ENCODE measurements around the gene RALGDS. TPM values are rescaled to one million over a fixed set of nuclear protein-coding genes. Genes with fewer than 3 reads are reported as not detected.
A peak's percentile ranks its signal among the peaks of the same experiment; 100 is the strongest.
"Not testable (repeated sequence)": the region's sequence is repeated elsewhere in the genome, so short reads cannot be mapped to it uniquely, and the experiment has no call there.

The RALGDS gene
- total RNA-seq (2014; rRNA removed; shearing (Covaris generic)): 21.5 and 26.9 TPM in 2 replicates

DNA sequence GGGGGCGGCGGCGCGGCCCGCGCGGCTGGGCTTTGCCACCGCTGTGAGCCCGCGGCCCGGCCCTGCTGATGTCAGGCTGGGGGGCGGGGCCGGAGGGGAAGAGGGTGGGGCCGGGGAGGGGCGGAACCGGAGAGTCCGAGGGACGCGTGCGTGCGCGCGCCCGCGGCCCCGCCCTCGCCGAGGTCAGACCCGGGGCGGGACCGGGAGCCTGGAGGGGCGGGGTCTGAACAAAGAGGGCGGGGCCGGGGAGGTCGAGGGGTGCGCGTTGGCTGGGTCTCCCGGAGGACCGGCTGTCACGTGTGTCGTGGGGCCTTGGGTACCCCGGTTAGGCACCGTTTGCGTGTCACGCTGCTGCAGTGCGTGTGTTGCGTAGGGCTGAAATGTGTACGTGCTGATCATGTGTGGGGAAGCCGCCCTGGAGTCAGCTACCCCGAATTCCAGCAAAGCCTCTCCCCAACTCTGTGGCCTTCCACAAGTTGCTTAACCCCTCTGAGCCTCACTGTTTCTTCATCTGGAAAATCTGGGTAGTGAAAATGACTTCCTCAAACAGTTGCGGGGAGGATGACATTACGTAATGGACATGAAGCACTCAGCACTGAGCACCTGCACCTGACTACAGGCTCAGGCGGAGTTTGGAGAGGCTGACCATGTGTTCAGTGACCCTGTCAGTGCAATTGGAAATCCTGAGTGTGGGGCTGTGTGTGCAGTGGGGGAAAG is at the start of gene RALGDS:
RALGDS (minus strand) TSS at position 43 of the 717 bp plus-strand sequence. CDS start 86 bp downstream, outside the sequence.
- no peak within 1 kb of the TSS for H3K27ac ChIP-seq
- H3K4me1 ChIP-seq: peaks cover 24% of the 10 kb centered on the region
- DNase-seq: peak; percentile 89 to 93
- no peaks in the 10 kb centered on the region for H3K36me3 ChIP-seq
- no peaks in the 10 kb centered on the region for H3K9me3 ChIP-seq (replicated peaks)
- H3K27me3 ChIP-seq: no peaks in the 10 kb centered on the region
- peak within 1 kb of the TSS; percentile 65 for H3K4me3 ChIP-seq

DNA sequence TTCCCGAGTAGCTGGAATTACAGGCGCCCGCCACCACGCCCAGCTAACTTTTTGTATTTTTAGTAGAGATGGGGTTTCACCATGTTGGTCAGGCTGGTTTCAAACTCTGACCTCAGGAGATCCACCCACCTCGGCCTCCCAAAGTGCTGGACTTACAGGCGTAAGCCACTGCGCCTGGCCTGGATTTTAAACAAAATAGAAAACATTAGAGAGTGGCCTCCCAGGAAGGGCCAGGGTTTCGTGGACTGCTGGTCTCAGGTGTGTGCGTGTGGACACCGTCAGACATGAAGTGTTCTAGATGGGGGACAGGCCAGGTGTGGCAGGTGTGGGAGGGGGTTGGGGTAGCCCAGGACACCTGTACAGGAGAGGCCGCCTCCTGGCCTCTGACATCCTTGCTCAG is 49.7 kb upstream of the RALGDS start:
- Histone ChIP-seq H3K27me3 (peaks cover 17% of the 10 kb centered on the region), H3K27ac (no peak overlapping the region), H3K4me1 (no peaks in the 10 kb centered on the region), H3K9me3 (replicated peaks) (no peaks in the 10 kb centered on the region), H3K4me3 (no peak overlapping the region), H3K36me3 (no peaks in the 10 kb centered on the region)
- no peak for DNase-seq

DNA sequence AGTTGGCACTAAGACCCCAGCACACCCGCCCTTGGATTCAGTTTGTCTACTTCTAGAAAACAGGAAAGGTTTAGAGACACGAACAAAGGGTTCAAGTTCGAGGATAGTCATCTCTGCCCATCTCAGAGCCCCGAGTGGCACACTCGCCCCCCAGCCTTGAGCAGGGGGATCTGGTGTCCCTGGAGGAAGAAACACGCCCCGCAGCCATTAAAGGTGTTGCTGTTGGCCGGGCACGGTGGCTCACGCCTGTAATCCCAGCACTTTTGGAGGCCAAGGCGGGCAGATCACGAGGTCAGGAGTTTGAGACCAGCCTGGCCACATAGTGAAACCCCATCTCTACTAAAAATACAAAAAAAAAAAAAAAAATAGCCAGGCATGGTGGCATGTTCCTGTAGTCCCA is 48.6 kb upstream of the RALGDS start:
- H3K4me3 ChIP-seq; H3K4me1 ChIP-seq; DNase-seq; H3K9me3 ChIP-seq (replicated peaks); H3K27ac ChIP-seq; H3K36me3 ChIP-seq: not testable (repeated sequence)
- peaks cover 18% of the 10 kb centered on the region for H3K27me3 ChIP-seq

DNA sequence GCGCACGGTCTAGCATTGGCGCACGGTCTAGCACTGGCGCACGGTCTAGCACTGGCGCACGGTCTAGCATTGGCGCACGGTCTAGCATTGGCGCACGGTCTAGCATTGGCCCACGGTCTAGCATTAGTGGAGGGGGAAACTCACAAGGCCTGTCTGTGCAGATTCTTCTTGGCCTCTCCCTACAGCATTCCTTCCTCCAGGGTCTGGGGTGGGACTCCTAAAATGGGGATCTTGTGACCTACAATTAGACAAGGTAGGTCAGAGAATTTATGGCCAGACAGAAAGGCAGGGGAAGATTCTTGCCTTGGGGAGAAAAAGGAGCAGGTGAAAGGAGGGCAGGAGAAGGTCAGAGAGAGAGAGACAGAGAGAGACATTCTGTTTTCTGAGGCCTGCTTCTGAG is 48.1 kb upstream of the RALGDS start:
- Histone ChIP-seq H3K4me3 (no peak overlapping the region), H3K9me3 (replicated peaks) (no peaks in the 10 kb centered on the region), H3K27me3 (peaks cover 18% of the 10 kb centered on the region), H3K4me1 (no peaks in the 10 kb centered on the region), H3K36me3 (no peaks in the 10 kb centered on the region), H3K27ac (no peak overlapping the region)
- DNase-seq: no peak

DNA sequence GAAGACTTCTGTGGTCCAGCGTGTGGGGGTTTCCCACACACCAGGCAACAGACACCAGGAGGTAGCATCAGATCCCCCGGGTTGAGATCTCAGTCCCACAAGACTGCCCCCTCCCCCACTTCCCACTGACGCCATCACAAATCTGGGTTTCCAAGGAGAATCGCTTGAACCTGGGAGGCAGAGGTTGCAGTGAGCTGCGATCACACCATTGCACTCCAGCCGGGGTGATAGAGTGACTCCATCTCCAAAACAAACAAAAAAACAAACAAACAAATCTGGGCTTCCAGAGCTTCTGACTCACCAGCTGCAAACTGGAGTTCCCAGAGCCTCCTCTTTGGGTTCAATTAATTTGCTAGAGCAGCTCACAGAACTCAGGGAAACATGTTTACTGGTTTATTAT is 47.4 kb upstream of the RALGDS start:
- no peaks in the 10 kb centered on the region for H3K36me3 ChIP-seq
- no peak overlapping the region for H3K4me3 ChIP-seq
- peaks cover 16% of the 10 kb centered on the region for H3K27me3 ChIP-seq
- no peak for DNase-seq
- no peaks in the 10 kb centered on the region for H3K9me3 ChIP-seq (replicated peaks)
- H3K27ac ChIP-seq: no peak overlapping the region
- no peaks in the 10 kb centered on the region for H3K4me1 ChIP-seq

DNA sequence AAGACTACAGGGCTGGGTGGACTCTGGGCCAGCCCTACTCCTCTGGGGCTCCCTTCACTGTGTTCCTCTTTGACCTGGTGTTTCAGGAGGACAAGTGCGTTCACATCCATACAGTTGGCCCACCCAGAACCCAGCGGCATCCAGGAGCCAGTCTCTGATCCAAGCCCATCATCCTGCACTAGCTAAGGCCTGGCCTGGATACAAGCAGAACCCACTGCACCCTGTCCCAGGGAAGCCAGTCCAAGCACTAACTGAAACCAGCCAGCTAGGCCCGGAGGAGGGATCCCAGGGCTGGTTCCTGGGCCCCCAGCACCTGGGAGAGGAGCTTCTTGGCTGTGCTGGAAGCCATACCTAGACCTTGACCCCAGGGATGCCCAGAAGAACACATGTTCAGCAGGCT is 46.7 kb upstream of the RALGDS start:
- no peak overlapping the region for H3K4me3 ChIP-seq
- no peaks in the 10 kb centered on the region for H3K9me3 ChIP-seq (replicated peaks)
- H3K4me1 ChIP-seq: no peaks in the 10 kb centered on the region
- no peak for DNase-seq
- peaks cover 11% of the 10 kb centered on the region for H3K27me3 ChIP-seq
- H3K27ac ChIP-seq: no peak overlapping the region
- no peaks in the 10 kb centered on the region for H3K36me3 ChIP-seq

DNA sequence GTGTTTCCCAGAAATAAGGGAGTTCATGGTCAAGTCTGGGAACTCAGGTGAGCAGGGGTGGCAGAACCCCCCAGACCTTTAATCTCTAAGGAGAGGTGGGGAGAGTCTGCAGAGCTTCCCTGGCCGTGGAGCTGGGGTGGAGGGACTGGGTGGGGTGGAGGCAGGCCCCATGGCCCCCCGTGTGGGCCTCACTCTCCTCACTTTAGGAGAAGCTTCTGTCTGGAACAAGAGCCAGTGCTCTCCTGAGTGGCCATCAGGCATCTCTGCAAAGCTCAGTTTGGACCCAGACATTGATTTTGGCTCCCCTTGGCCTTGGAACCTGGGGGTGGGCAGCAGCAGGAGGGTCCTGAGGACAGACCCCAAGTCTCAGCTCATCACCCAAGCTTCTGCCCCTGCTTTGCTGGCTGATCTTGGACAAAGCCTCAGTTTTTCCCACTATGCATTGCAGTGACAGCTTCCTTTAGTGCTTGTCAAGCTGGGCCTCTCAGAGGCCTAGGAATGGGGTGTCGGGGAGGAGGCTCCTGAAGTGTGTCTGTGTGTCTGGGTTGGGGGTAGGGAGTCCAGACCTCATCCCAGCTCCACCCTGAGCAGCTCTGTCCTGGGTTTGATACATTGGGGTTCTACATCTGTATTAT is 46.2 kb upstream of the RALGDS start:
- H3K27ac ChIP-seq: no peak overlapping the region
- no peaks in the 10 kb centered on the region for H3K9me3 ChIP-seq (replicated peaks)
- H3K27me3 ChIP-seq: peaks cover 10% of the 10 kb centered on the region
- DNase-seq: no peak
- H3K36me3 ChIP-seq: no peaks in the 10 kb centered on the region
- H3K4me3 ChIP-seq: no peak overlapping the region
- no peaks in the 10 kb centered on the region for H3K4me1 ChIP-seq

DNA sequence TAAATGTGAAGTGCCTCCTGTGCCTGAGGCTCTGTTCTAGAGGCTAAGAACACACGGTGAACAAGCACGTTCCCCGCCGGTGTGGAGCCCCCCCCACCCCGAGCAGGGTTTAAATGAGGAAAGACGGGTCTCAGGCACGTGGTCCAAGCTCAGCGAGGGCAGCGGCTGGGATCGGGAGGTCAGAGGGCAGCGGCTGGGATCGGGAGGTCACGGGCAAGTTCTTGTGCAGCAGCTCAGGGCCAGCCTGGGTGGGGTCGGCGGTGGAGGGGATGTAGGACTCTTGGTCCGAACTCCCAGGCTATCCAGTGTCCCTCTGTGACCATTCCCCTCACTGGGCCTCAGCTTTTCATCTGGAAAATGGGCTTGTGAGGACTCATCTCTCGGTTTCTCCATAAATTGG is 45.4 kb upstream of the RALGDS start:
- H3K9me3 ChIP-seq (replicated peaks): no peaks in the 10 kb centered on the region
- peaks cover 10% of the 10 kb centered on the region for H3K27me3 ChIP-seq
- no peaks in the 10 kb centered on the region for H3K4me1 ChIP-seq
- H3K4me3 ChIP-seq: no peak overlapping the region
- H3K27ac ChIP-seq: no peak overlapping the region
- DNase-seq: no peak
- no peaks in the 10 kb centered on the region for H3K36me3 ChIP-seq

DNA sequence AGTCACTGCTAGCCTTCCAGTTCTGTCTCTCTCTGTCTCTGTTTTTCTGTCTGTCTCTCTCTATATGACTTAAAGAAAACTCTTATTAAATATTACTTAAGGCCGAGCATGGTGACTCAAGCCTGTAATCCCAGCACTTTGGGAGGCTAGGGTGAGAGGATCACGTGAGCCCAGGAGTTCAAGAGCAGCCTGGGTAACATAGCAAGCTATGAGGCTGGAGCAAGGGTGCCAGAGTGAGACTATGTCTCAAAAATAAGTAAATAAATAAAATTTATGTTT is 44.4 kb upstream of the RALGDS start:
- Histone ChIP-seq H3K36me3 (no peaks in the 10 kb centered on the region), H3K27ac (no peak overlapping the region), H3K9me3 (replicated peaks) (no peaks in the 10 kb centered on the region), H3K4me3 (no peak overlapping the region), H3K27me3 (peaks cover 10% of the 10 kb centered on the region), H3K4me1 (no peaks in the 10 kb centered on the region)
- no peak for DNase-seq

DNA sequence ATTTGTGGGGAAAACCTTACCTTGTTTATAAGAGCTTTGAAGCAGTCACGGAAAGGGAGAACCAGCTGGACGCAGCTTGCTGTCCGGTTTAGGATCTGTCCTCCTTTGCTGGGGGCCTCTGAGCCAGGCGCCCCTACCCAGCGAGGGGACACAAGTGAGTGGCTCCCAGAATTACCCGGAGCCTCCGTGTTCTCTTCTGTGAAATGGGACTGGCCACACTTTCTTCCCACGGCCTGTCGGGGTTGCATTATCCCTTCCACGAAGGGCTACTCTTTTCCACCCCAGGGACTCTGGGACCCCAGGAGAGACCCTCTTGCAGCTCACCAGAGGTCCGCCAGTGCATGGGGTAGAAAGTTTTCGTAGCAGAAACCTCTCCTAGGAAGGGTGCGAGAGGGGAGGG is 43.2 kb upstream of the RALGDS start:
- H3K9me3 ChIP-seq (replicated peaks): no peaks in the 10 kb centered on the region
- H3K36me3 ChIP-seq: no peaks in the 10 kb centered on the region
- no peak overlapping the region for H3K27ac ChIP-seq
- DNase-seq: no peak
- H3K4me3 ChIP-seq: peak overlapping the region; percentile 46
- H3K4me1 ChIP-seq: no peaks in the 10 kb centered on the region
- peaks cover 10% of the 10 kb centered on the region for H3K27me3 ChIP-seq

DNA sequence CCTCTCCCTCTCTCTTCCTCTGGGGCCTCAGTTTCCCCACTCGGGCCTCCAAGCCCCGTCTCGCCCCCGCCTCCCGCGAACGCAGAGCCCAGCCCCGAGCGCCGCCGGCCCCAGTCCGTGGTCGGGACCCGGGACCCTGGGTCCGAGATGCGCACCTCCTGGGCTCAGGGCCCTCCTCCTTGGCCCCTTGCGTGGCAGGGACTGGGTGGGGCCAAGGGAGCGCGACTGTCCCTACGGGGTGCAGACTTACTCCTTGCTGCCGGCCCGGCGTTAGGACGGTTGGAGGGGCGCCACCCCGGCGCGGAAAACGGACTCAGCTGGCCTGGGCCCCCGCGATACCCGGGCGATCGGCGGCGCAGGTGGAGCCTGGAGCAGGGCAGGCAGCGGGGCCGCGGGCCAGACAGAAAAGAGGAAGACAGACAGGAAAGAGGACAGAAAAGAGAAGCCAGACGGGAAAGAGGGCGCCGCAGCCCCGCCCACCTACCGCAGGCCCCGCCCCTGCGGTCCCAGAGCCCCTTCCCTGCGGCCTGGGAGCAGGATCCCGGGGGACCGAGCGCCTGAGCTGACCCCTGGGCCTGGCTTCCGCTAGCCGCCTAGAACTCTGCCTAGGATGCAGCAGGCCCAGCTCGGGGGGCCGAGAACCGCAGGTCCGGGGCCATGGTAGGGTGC is 42.6 kb upstream of the RALGDS start, which contains the start of gene GBGT1:
GBGT1 (minus strand) TSS at position 411 of the 669 bp plus-strand sequence. CDS start 1,502 bp downstream, outside the sequence.
- peak within 1 kb of the TSS; percentile 46 for H3K4me3 ChIP-seq
- H3K36me3 ChIP-seq: no peaks in the 10 kb centered on the region
- no peaks in the 10 kb centered on the region for H3K4me1 ChIP-seq
- H3K27ac ChIP-seq: no peak within 1 kb of the TSS
- peak; percentile 58 to 70 for DNase-seq
- peaks cover 15% of the 10 kb centered on the region for H3K27me3 ChIP-seq
- H3K9me3 ChIP-seq (replicated peaks): no peaks in the 10 kb centered on the region

DNA sequence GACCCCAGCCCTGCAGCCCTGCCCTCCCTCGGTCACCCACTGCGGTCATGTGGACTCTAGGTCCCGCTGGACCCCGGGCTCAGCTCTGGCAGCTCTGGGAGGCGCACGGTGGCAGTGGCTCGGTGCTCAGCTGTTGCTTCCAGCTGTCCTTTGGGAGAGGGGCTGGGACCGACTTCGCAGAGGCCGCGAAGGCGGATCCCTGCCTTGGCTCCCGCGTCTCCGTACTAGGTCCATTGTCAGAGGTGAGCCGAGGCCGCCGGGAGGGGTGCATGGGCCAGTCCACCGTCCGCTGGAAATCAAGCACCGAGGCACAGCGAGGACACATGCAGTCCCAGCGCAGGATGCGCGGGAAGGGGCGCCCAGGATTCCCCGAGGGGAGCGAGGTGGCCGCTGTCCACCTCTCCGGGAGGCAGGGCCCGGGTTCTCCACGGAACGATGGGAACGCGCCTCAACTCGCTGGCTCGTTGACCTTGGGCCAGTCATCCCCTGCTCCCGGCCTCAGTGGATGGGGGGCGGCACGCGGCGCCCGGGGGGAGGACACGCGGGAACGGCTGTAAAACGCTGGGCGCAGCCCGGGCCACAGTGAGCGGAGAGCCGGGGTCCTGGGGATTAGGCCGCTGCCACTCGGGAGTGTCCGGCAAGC is 41.9 kb upstream of the RALGDS start:
- no peak overlapping the region for H3K27ac ChIP-seq
- DNase-seq: no peak
- H3K4me1 ChIP-seq: no peaks in the 10 kb centered on the region
- H3K4me3 ChIP-seq: no peak overlapping the region; the same call in 1 of the 2 replicates
- no peaks in the 10 kb centered on the region for H3K9me3 ChIP-seq (replicated peaks)
- H3K36me3 ChIP-seq: no peaks in the 10 kb centered on the region
- peaks cover 18% of the 10 kb centered on the region for H3K27me3 ChIP-seq

DNA sequence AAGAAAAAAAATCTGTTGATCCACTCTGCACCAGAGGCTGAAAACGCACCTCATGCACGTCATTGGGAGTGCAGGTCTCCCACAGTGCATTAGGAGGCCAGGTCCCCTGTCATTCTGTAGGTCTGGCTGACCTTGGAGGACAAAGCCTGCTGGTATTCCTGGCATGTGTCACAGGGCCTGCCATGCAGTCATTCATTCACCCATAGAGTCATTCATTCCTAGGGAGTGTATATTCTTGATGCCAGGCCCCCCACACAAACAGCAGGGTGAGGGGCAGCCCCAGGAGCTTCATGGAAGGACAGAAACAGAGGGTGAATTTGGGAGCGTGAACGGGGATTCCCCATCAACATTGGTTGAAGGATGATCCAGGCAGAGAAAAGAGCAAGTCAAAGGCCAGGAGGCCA is 40.5 kb upstream of the RALGDS start:
- Histone ChIP-seq H3K4me3 (no peak overlapping the region), H3K9me3 (replicated peaks) (no peaks in the 10 kb centered on the region), H3K36me3 (no peaks in the 10 kb centered on the region), H3K4me1 (no peaks in the 10 kb centered on the region), H3K27me3 (peaks cover 18% of the 10 kb centered on the region), H3K27ac (no peak overlapping the region)
- DNase-seq: no peak

DNA sequence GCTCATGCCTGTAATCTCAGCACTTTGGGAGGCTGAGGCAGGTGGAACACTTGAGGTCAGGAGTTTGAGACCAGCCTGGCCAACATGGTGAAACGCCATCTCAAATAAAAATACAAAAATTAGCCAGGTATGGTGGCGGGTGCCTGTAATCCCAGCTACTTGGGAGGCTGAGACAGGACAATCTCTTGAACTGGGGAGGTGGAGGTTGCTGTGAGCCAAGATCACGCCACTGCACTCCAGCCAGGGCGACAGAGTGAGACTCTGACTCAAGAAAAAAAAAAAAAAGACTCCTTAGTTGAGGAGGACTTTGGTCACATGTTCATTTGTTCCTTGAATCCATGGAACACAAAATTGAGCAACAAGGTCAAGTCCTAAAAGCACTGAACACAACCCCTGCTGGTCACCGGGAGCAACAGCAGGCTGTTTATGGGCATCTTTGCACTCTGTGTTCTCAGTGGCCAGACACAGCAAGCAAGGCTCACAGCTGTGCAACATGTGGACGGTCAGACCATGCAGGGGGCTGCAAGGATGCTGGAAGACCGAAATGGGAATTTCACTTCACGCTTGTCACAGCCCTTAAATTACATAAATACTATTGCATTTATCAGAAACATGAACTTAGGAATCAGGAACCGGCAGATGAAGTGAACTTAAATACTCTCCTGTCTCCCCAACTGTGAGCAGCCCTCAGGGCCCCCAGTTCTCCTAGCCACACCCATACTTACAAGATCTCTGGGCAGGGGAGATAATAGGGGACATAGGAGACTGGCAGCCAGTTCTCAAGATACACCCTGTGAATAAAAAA is 39.9 kb upstream of the RALGDS start:
- Histone ChIP-seq H3K4me3 (no peak overlapping the region), H3K36me3 (no peaks in the 10 kb centered on the region), H3K27ac (no peak overlapping the region), H3K9me3 (replicated peaks) (no peaks in the 10 kb centered on the region), H3K4me1 (no peaks in the 10 kb centered on the region), H3K27me3 (peaks cover 15% of the 10 kb centered on the region)
- DNase-seq: peak; percentile 62 to 77
